NCI-H1694 (cell line): Measurements from ENCODE around the gene NVL.
"Not testable (repeated sequence)": the region's sequence is repeated elsewhere in the genome, so short reads cannot be mapped to it uniquely, and the experiment has no call there.

Experiments
- DNase-seq: peaks from one replicate; lab custom pipeline; 2025; lab: John Stamatoyannopoulos, UW

NVL gene

GRCh38 chr1:224333939-224334786 is 4.2 kb upstream of the NVL start:
- DNase-seq = no peak

GRCh38 chr1:224333309-224333926 is 3.4 kb upstream of the NVL start:
- DNase-seq = peak; percentile 58

DNA sequence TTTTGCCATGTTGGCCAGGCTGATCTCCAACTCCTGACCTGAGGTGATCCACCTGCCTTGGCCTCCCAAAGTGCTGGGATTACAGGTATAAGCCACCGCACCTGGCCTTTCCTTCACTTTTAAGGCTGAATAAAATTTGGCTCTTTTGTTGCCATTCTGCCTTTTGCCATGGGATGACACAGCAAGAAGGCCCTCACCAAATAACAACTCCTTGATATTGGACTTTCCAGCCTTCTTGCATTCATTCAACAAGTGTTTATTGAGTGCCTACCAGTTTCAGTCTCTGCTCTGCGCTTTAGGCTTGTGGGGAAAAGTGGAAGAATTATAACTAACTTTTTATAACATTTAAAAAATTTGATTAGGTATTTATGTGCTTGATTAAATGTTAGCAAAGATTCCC is 1.9 kb upstream of the NVL start:
- no peak for DNase-seq

DNA sequence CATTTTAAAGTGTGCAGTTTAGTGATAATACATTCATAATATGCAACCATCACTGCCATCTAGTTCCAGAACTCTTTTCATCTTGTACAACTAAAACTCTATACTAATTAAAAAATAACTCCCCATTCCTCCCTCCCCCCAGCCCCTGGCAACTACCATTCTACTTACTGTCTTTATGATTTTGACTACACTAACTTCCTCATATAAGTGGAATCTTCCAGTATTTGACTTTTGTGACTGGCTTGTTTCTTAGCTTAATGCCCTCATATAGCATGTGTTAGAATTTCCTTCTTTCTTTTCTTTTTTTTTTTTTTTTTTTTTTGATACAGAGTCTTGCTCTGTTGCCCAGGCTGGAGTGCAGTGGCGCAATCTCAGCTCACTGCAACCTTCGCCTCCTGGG is 1.4 kb upstream of the NVL start:
- DNase-seq = no peak

DNA sequence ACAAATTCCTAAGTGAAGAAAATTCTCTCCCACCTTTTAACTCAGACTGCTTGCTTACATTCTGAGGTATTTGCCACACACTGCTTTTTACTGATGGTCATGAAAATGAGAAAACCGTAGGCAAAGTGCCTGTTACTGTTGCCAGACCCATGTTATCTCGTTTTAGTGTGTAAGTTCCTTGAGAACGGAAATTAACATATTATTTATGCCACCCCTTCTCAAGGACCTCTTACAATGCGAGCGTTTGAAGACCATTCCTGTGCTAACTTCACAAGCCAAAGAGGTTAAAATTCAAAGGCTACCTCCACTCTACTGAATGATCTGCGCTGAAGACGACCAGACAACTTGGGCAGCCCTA is 509 bp downstream of the NVL start:
- DNase-seq = no peak

GRCh38 chr1:224328644-224329043 is 1.3 kb downstream of the NVL start:
- no peak for DNase-seq

GRCh38 chr1:224325959-224326358 is 4.0 kb downstream of the NVL start:
- no peak for DNase-seq

DNA sequence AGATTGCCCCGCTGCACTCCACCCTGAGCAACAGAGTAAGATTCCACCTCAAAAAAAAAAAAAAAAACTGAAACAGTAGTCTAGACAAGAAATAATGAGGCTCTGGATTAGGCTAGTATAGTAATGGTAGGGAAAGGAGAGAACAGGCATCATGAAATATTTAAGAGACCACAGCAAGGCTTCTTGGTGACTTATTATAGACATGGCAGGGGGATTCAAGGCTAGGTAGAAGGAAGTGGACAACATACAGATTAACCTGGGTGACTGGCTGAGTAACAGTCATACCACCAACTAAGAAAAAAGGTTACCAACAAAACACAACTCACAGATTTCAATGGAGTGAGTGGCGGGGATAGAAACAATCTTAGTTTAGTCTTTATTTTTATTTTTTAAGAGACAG is 8.3 kb downstream of the NVL start:
- no peak for DNase-seq

- no peak for DNase-seq
These were observed 12.5 kb downstream of the NVL start for GRCh38 chr1:224317383-224318045.

DNA sequence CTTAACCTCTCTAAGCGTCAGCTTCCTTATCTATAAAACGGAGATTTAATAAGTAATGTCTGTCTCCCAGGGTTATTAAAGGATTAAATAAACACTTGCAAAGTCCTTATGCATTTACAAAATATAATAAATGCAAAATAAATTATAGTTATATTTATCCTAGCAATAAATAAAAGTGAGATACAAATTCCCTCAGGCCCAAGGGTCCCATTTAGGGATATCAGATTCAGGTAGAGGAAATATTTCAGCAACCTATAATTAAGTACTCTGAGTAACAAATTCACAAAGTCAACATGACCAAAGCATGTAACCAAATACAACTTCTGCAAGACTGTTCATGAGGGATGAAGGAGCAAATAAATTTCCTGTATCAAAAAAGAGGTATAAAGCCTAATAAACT is 17.9 kb downstream of the NVL start:
- DNase-seq = no peak

GRCh38 chr1:224311503-224311902 is 18.5 kb downstream of the NVL start:
- DNase-seq = not testable (repeated sequence)

GRCh38 chr1:224308064-224308463 is 21.9 kb downstream of the NVL start:
- no peak for DNase-seq

- no peak for DNase-seq
These were observed 25.2 kb downstream of the NVL start for GRCh38 chr1:224304767-224305166.

DNA sequence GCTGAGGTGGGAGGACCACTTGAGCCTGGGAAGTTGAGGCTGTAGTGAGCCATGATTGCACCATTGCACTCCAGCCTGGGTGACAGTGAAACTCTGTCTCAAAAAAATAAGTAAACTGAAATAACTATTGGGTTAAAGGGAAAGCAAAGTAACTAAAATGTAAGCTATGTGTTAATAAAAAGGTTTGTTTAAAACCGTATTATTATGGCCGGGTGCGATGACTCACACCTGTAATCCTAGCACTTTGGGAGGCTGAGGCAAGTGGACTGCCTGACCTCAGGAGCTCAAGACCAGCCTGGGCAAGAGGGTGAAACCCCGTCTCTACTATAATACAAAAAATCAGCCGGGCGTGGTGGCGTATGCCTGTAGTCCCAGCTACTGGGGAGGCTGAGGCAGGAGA is 27.0 kb downstream of the NVL start:
- no peak for DNase-seq

GRCh38 chr1:224301391-224301790 is 28.6 kb downstream of the NVL start:
- DNase-seq = no peak

DNA sequence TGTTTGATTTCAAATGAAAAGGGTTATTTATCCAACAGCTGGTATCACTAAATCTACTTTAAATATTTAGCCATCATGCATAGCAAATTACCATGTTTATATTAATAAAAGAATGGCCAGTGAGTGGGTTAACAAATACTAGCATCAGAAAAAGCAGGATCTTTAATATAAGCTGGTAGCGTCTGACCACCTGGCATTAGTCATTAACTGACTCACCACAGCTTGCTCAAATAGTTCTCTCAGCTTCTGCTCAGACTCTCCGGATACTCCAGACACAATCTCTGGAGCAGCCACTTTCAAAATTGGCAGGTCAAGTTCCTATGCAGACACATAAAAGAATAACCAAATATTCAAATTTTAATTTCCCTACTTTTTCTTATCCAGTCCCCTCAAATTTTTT is 29.6 kb downstream of the NVL start:
- no peak for DNase-seq

GRCh38 chr1:224298346-224299330 is 31.3 kb downstream of the NVL start:
- DNase-seq = no peak

DNA sequence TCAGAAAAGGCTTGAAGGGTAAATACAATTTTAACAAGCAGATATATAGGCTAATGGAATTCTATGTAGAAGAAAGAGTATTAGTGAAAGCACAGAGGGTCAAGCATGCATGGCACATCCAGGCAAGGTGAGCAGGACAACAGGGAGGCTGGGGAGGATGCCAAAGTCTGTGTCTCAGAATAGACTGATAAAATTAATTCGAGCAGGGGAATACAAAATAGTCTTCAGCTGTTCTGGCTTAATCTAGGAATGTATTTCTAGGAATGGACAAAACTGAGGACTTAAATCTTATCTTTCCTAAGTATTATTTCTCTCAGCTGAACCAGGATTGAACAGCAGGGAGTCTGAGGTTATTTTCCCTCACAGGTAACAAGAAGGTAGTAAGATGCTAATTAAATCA is 35.2 kb downstream of the NVL start:
- DNase-seq = no peak

- no peak for DNase-seq
These were observed 37.6 kb downstream of the NVL start for GRCh38 chr1:224292419-224292818.

GRCh38 chr1:224289396-224289795 is 40.6 kb downstream of the NVL start:
- no peak for DNase-seq

DNA sequence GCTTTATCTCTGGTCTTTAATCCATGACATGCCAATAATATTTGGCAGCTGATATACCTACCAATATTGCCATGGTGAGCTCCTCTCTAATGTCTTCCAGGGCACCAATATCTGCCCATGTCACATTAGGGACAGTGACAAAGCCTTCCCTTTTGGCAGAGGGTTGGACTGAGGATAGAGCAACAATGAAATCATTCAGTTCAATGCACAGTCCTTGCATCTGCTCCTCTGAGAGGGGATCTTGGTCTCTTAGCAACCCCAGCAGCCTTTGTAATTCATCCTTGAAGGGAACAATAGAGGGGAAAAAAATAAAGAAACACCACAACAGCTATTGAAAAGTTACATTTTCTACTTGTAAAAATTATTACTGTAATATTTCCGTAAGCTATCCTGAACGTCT is 42.3 kb downstream of the NVL start:
- DNase-seq = no peak

DNA sequence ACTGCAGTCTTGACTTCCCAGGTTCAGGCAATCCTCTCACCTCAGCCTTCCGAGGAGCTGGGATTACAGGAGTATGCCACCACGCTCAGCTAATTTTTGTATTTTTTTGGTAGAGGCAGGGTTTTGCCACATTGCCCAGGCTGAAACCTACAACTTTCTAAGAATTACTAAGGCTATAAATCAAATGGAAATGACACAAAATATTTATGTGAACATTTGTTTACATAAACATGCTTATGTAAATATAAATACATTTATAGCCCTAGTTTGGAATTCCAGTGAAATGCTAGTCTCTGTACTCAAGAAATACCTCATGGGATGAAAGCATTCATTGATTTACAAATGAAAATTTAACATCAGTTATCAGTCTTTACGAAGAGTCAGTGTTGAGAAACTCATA is 47.8 kb downstream of the NVL start:
- DNase-seq = no peak
